Left ventricle myocardium superior (tissue), 1 donor: ENCODE data around the gene UGT1A6. TPM values are rescaled to one million over a fixed set of nuclear protein-coding genes. Genes with fewer than 3 reads are reported as not detected.
"Not testable (repeated sequence)": the region's sequence is repeated elsewhere in the genome, so short reads cannot be mapped to it uniquely, and the experiment has no call there.

Experiments
- ATAC-seq: fragments of 200-7000 bp; cut with Tn5 transposase; one replicate; pipeline ENCODE4 v1.9.1; 2020; ENCODE audit warnings: mild to moderate bottlenecking, moderate library complexity
- DNase-seq: peaks from one replicate; pipeline ENCODE4 v3.0.0-alpha.2; 2020
- intact Hi-C: fragments of 100-400 bp; cut with micrococcal nuclease; formaldehyde crosslinking; loops from one replicate; pipeline ENCODE4 v1.11.0; 2022
- long read RNA-seq: library from polyadenylated mRNA; unstranded; transcript quantifications from one replicate; pipeline ENCODE4 v2.0.0, GENCODE V29; 2021
- total RNA-seq: library from RNA; stranded (reverse); fragmentation: NEBNext Ultra II Directional; extraction: Animal tissue kit (Norgen Biotek cat#: 25700); gene quantifications from one replicate; pipeline ENCODE4 v1.2.1, GENCODE V29; 2021
- donor health status: DM: no; HTN: yes; CAD: no; lungs with severe emphysema.

The UGT1A6 gene
- total RNA-seq: not detected
- long read RNA-seq: 0 reads

GRCh38 chr2:233692648-233693047 is at the start of gene UGT1A6:
Gene UGT1A6, plus strand, starts transcription at chr2:233692890. Its CDS starts 115 bp downstream, at chr2:233693005.
- ATAC-seq (no peak), DNase-seq (no peak)
- intact Hi-C loops: no loop called here

- ATAC-seq: no peak
- DNase-seq: no peak
- intact Hi-C loops: no loop called here
Observed at GRCh38 chr2:233643128-233643527, 49.6 kb upstream of the UGT1A6 start.

DNA sequence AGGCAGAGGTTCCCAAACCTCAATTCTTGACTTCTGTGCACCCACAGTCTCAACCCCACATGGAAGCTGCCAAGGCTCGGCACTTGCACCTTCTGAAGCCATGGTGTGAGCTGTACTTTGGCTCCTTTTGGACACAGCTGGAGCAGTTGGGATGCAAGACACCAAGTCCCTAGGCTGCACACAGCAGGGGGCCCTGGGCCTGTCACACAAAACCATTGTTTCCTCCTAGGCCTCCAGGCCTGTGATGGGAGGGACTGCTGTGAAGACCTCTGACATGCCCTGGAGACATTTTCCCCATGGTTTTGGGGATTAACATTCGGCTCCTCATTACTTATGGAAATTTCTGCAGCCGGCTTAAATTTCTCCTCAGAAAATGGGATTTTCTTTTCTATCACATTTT is 46.7 kb upstream of the UGT1A6 start:
- DNase-seq, intact Hi-C loops, ATAC-seq: not testable (repeated sequence)

- intact Hi-C loops: no loop called here
- ATAC-seq (no peak), DNase-seq (no peak)
Observed at GRCh38 chr2:233650981-233651380, 41.7 kb upstream of the UGT1A6 start.

GRCh38 chr2:233651430-233651829 is 41.3 kb upstream of the UGT1A6 start:
- intact Hi-C loops: no loop called here
- DNase-seq: no peak
- no peak for ATAC-seq

DNA sequence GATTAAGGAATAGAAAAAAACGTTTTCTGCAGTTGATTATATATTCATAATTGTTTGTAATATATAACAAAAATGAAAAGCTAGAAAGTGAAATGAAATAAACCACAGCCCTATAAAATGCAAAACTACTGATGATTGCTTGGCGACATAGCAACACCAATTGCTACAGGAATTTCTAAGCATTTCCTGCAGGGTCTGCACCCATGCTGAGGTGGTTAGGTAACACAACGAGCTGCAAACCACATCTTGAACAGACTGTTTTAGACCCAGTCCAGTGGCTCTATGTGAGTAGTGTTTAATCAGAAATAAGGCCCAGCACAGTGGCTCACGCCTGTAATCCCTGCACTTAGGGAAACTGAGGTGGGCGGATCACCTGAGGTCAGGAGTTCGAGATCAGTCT is 38.2 kb upstream of the UGT1A6 start:
- no peak for ATAC-seq
- no peak for DNase-seq
- intact Hi-C loops: no loop called here

- intact Hi-C loops: no loop called here
- DNase-seq (no peak), ATAC-seq (no peak)
Observed at GRCh38 chr2:233655043-233655442, 37.6 kb upstream of the UGT1A6 start.

DNA sequence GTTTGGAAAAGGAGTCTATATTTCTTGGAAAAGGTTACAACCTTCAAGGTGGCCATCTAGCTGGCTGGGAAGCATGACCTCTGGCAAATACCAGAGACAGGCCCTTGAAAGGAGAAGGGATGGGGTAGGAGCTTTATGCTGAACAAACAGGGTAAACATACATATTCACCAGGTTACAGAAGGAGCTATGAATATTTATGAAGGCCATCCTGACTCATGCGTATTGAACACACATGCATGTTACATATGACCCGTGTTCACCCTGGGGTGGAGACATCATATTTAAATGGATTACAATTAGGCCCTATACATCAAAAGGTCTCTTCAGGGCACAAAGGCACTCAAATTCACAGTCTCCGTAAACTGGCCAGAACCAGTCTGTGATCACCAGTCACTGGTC is 36.7 kb upstream of the UGT1A6 start:
- ATAC-seq, DNase-seq, intact Hi-C loops: not testable (repeated sequence)

DNA sequence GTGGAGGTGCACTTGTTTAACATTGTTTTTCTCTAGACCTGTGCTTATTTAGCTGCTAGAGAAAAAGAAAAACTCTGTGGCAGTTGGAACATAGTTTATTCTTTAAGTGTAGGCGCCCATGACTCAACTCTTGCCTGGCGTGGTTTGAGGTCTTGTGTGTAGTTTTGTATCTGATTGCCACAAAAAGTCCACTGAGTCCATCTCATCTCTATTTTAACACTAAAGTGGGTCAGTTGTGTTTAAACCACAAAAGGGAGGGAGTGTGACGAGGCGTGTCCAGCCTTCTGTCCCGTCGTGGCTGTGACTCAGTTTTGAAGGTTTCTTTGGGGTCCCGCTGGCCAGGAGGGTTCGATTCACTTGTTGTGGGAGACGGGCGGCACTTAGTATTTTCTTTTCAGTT is 36.2 kb upstream of the UGT1A6 start:
- intact Hi-C loops: no loop called here
- no peak for DNase-seq
- no peak for ATAC-seq

- intact Hi-C loops: no loop called here
- DNase-seq (no peak), ATAC-seq (no peak)
Observed at GRCh38 chr2:233658610-233659009, 34.1 kb upstream of the UGT1A6 start.

- ATAC-seq (no peak), DNase-seq (no peak)
- intact Hi-C loops: no loop called here
Observed at GRCh38 chr2:233663911-233664310, 28.8 kb upstream of the UGT1A6 start.

DNA sequence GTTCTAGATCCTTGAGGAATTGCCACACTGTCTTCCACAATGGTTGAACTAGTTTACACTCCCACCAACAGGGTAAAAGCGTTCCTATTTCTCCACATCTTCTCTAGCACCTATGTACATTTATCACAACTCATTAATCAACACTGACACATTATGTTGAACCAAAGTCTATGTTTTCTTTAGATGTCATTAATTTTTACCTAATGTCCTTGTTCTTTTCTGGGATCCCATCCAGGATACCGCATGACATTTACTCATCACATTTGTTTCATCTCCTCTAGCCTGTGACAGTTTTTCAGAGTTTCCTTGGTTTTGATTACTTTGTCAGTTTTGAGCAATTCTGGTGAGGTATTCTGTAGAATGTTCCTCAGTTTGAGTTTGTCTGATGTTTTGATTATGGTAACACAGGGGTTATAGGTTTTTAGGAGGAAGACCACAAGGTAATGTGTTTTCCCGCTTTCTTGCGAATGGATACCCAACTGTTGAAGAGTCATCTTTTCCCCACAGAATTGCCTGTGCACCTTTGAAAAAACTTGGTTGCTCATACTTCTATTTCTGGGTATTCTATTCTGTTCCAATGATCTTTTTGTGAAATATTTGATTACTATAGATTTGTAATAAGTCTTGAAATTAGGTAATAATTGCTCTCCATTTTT is 24.0 kb upstream of the UGT1A6 start:
- intact Hi-C loops: no loop called here
- ATAC-seq (no peak), DNase-seq (no peak)

DNA sequence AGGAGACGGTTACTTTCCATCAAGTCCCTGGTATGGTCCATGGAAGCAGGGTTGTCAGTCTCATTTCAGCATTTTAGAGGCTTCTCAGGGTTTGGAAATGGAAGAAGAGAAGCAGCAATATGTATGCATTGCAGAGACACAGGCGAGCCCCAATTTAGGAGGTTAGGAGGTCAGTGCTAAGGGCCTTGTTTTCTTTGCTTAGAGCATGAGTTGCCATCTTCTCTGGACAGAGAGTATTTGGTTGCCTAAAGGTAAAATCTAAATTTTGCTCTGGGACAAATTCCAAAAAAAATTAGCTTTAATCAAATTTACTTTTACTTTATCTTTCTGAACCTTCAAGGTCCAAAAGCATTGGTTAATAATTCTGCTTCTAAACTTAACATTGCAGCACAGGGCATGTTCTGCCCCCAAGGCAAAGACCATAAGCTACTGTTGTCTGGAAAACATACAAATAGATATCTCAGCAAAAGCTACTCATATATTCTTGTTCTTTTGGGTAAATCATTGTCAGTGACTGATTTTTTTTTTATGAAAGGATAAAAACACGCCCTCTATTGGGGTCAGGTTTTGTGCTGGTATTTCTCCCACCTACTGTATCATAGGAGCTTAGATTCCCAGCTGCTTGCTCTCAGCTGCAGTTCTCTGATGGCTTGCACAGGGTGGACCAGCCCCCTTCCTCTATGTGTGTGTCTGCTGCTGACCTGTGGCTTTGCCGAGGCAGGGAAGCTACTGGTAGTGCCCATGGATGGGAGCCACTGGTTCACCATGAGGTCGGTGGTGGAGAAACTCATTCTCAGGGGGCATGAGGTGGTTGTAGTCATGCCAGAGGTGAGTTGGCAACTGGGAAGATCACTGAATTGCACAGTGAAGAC is 21.2 kb upstream of the UGT1A6 start, which contains the start of gene UGT1A9:
TSS of gene UGT1A9 (plus strand) at position 609 of the 872 bp plus-strand sequence. CDS start at position 646, 37 bp downstream.
- intact Hi-C loops: no loop called here
- no peak for ATAC-seq
- no peak for DNase-seq

GRCh38 chr2:233672886-233673285 is 19.8 kb upstream of the UGT1A6 start:
- DNase-seq (no peak), ATAC-seq (no peak)
- intact Hi-C loops: no loop called here

DNA sequence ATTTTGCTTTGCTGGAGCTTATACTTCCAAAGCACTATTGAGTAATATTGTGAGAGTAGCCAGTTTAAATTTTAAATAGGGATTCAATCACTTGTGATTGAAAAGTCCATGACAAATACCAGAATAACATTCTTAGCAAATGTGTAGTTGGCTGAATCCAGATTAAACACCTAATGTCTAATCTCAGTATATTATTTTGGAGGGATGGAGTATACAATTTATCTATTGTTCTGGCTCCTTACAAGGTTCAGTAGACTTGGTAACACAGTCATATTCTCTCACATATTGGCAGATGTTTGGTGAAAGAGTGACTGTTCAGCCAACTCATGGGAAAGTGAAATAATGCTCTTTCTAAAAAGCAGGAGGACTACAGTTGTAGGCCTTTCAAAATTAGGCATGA is 18.8 kb upstream of the UGT1A6 start:
- intact Hi-C loops: no loop called here
- ATAC-seq: no peak
- no peak for DNase-seq

DNA sequence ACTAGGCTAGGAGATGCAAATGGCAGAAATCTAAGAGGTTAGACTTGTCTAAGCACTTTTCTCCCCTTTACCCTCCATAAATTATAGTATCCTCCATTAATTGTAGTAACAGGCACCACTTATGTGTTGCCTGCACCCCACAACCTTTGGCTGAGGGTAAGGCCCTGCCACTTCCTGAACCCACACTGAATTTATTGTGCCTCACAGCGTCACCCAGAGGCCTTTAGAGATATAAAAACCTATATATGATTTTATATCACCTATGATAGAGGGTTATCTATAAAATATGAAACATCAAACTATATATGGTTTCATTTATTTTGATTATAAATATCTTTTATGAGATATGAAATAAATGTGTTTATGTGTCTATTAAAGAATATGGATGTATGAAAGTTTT is 18.4 kb upstream of the UGT1A6 start:
- intact Hi-C loops: no loop called here
- ATAC-seq (no peak), DNase-seq (no peak)

- ATAC-seq: no peak
- intact Hi-C loops: no loop called here
- no peak for DNase-seq
Observed at GRCh38 chr2:233674995-233675394, 17.7 kb upstream of the UGT1A6 start.

GRCh38 chr2:233676046-233676445 is 16.6 kb upstream of the UGT1A6 start:
- ATAC-seq (no peak), DNase-seq (no peak)
- intact Hi-C loops: no loop called here

GRCh38 chr2:233679196-233679595 is 13.5 kb upstream of the UGT1A6 start:
- intact Hi-C loops: no loop called here
- no peak for DNase-seq
- ATAC-seq: no peak

GRCh38 chr2:233680361-233681045 is 12.2 kb upstream of the UGT1A6 start:
- no peak for ATAC-seq
- DNase-seq: no peak
- intact Hi-C loops: no loop called here
